Hematopoietic multipotent progenitor cell treated with erythropoietin and hydrocortisone succinate and interleukin-3 and kit ligand, for 8 days (in vitro differentiated cells): Measurements from ENCODE around the gene SSTR3.

ENCODE experiments used
- DNase-seq: peaks from one replicate; pipeline ENCODE4 v3.0.0-alpha.2; 2015

The SSTR3 gene

GRCh38 chr22:37228106-37229011, 16.1 kb upstream of the SSTR3 start:
- DNase-seq, result peak; percentile 31

- no peak for DNase-seq
These were observed 14.2 kb upstream of the SSTR3 start for GRCh38 chr22:37226514-37226913.

- DNase-seq, result no peak
These were observed 13.8 kb upstream of the SSTR3 start for GRCh38 chr22:37226087-37226486.

GRCh38 chr22:37225481-37225880, 13.2 kb upstream of the SSTR3 start:
- no peak for DNase-seq

- no peak for DNase-seq
These were observed 12.6 kb upstream of the SSTR3 start for GRCh38 chr22:37224757-37225420.

- DNase-seq, result no peak
These were observed 11.8 kb upstream of the SSTR3 start for GRCh38 chr22:37223965-37224551.

GRCh38 chr22:37222440-37222971, 10.2 kb upstream of the SSTR3 start:
- peak; percentile 31 for DNase-seq

- no peak for DNase-seq
These were observed 9.4 kb upstream of the SSTR3 start for GRCh38 chr22:37221424-37222333.

- DNase-seq, result no peak
These were observed 8.3 kb upstream of the SSTR3 start for GRCh38 chr22:37220543-37220981.

GRCh38 chr22:37219533-37219932, 7.3 kb upstream of the SSTR3 start:
- DNase-seq, result no peak

GRCh38 chr22:37218771-37219411, 6.6 kb upstream of the SSTR3 start:
- DNase-seq, result no peak

GRCh38 chr22:37218399-37218770, 6.1 kb upstream of the SSTR3 start:
- no peak for DNase-seq

- DNase-seq, result no peak
These were observed 3.6 kb upstream of the SSTR3 start for GRCh38 chr22:37215890-37216289.

GRCh38 chr22:37214731-37215030, 2.4 kb upstream of the SSTR3 start:
- no peak for DNase-seq

GRCh38 chr22:37213941-37214730, 1.9 kb upstream of the SSTR3 start:
- no peak for DNase-seq

- no peak for DNase-seq
These were observed 1.1 kb upstream of the SSTR3 start for GRCh38 chr22:37213218-37213855.

GRCh38 chr22:37211866-37212173, 457 bp downstream of the SSTR3 start:
- DNase-seq, result no peak

GRCh38 chr22:37211075-37211865, 1.0 kb downstream of the SSTR3 start:
- DNase-seq, result no peak

GRCh38 chr22:37210041-37210803, 2.1 kb downstream of the SSTR3 start:
- no peak for DNase-seq
